Measurements from ENCODE around the gene NOP53.
"Not testable (repeated sequence)": the region's sequence is repeated elsewhere in the genome, so short reads cannot be mapped to it uniquely, and the experiment has no call there.

Gene NOP53

GRCh38 chr19:47769534-47769933 is 24.2 kb downstream of the NOP53 start:
- in situ Hi-C loops (cut with HindIII; ENCODE audit: low sequenced_read_pairs): no loop called here

GRCh38 chr19:47771291-47771690 is 25.9 kb downstream of the NOP53 start:
- in situ Hi-C loops (cut with HindIII; ENCODE audit: low sequenced_read_pairs): not testable (repeated sequence)

GRCh38 chr19:47776568-47776967 is 31.2 kb downstream of the NOP53 start:
- in situ Hi-C loops (cut with HindIII; ENCODE audit: low sequenced_read_pairs): no loop called here

- in situ Hi-C loops (cut with HindIII; ENCODE audit: low sequenced_read_pairs): not testable (repeated sequence)
These were observed 32.1 kb downstream of the NOP53 start for GRCh38 chr19:47777245-47778048.

GRCh38 chr19:47778049-47778953 is 33.0 kb downstream of the NOP53 start, which contains the start of gene SELENOW:
SELENOW (plus strand) TSS chr19:47778703; CDS start chr19:47778786, 83 bp downstream.
- in situ Hi-C loops (cut with HindIII; ENCODE audit: low sequenced_read_pairs): no loop called here

- in situ Hi-C loops (cut with HindIII; ENCODE audit: low sequenced_read_pairs): no loop called here
These were observed 33.6 kb downstream of the NOP53 start for GRCh38 chr19:47778954-47779351.

- in situ Hi-C loops (cut with HindIII; ENCODE audit: low sequenced_read_pairs): no loop called here
These were observed 34.3 kb downstream of the NOP53 start for GRCh38 chr19:47779524-47780214.

GRCh38 chr19:47780215-47780551 is 34.8 kb downstream of the NOP53 start:
- in situ Hi-C loops (cut with HindIII; ENCODE audit: low sequenced_read_pairs): no loop called here

- in situ Hi-C loops (cut with HindIII; ENCODE audit: low sequenced_read_pairs): no loop called here
These were observed 36.4 kb downstream of the NOP53 start for GRCh38 chr19:47781590-47782262.

- in situ Hi-C loops (cut with HindIII; ENCODE audit: low sequenced_read_pairs): no loop called here
These were observed 41.2 kb downstream of the NOP53 start for GRCh38 chr19:47786566-47786965.

- in situ Hi-C loops (cut with HindIII; ENCODE audit: low sequenced_read_pairs): not testable (repeated sequence)
These were observed 42.0 kb downstream of the NOP53 start for GRCh38 chr19:47787307-47787706.

GRCh38 chr19:47789811-47790210 is 44.5 kb downstream of the NOP53 start:
- in situ Hi-C loops (cut with HindIII; ENCODE audit: low sequenced_read_pairs): not testable (repeated sequence)

- in situ Hi-C loops (cut with HindIII; ENCODE audit: low sequenced_read_pairs): no loop called here
These were observed 45.1 kb downstream of the NOP53 start for GRCh38 chr19:47790398-47790814.

- in situ Hi-C loops (cut with HindIII; ENCODE audit: low sequenced_read_pairs): no loop called here
These were observed 47.3 kb downstream of the NOP53 start for GRCh38 chr19:47792616-47793015.

GRCh38 chr19:47794526-47794925 is 49.2 kb downstream of the NOP53 start:
- in situ Hi-C loops (cut with HindIII; ENCODE audit: low sequenced_read_pairs): no loop called here

GRCh38 chr19:47796785-47797184 is 51.4 kb downstream of the NOP53 start:
- in situ Hi-C loops (cut with HindIII; ENCODE audit: low sequenced_read_pairs): no loop called here

- in situ Hi-C loops (cut with HindIII; ENCODE audit: low sequenced_read_pairs): no loop called here
These were observed 52.9 kb downstream of the NOP53 start for GRCh38 chr19:47797996-47798903.

GRCh38 chr19:47798904-47799266 is 53.5 kb downstream of the NOP53 start:
- in situ Hi-C loops (cut with HindIII; ENCODE audit: low sequenced_read_pairs): no loop called here

GRCh38 chr19:47801270-47801669 is 55.9 kb downstream of the NOP53 start:
- in situ Hi-C loops (cut with HindIII; ENCODE audit: low sequenced_read_pairs): no loop called here
